HFFc6 (cell line): Measurements from ENCODE around the gene ZNF445. TPM values are rescaled to one million over a fixed set of nuclear protein-coding genes. Genes with fewer than 3 reads are reported as not detected.

ENCODE experiments used
- DNase-seq: peaks from one replicate; pipeline ENCODE4 v3.0.0-alpha.2; 2018
- H3K27ac Mint-ChIP-seq: 2 replicates; pipeline ENCODE4 v1.8.0; 2020; ENCODE audit warnings: mild to moderate bottlenecking, mixed read lengths
- H3K27me3 Mint-ChIP-seq: 2 replicates; pipeline ENCODE4 v1.8.0; 2021; ENCODE audit warnings: mild to moderate bottlenecking, moderate library complexity, mixed read lengths; ENCODE audit not compliant: insufficient read depth
- H3K36me3 Mint-ChIP-seq: 2 replicates; pipeline ENCODE4 v1.8.0; 2021; ENCODE audit warnings: low read depth, mixed read lengths
- H3K4me1 Mint-ChIP-seq: 2 replicates; pipeline ENCODE4 v1.8.0; 2020; ENCODE audit warnings: low read depth, mixed read lengths
- H3K4me3 Mint-ChIP-seq: 2 replicates; pipeline ENCODE4 v1.8.0; 2020; ENCODE audit warnings: mild to moderate bottlenecking, moderate library complexity, mixed read lengths
- H3K9me3 Mint-ChIP-seq: 2 replicates; pipeline ENCODE4 v1.8.0; 2020; ENCODE audit warnings: mild to moderate bottlenecking, mixed read lengths
- total RNA-seq, 6 experiments: library from RNA; stranded (reverse); fragmentation: NEBNext Ultra II Directional; extraction: Animal tissue kit (Norgen Biotek cat#: 25700); gene quantifications; 2 replicates in 1 of 6; 3 replicates in 5 of 6; pipeline ENCODE4 v1.2.3, GENCODE V29; 2021
- TF ChIP-seq, protein P1 (sequence below): fragments of 200-600 bp; sonication (generic); IDR thresholded peaks from 2 replicates; pipeline ENCODE4 v1.5.0; 2021; ENCODE audit warnings: antibody characterized with exemption, mild to moderate bottlenecking

Gene ZNF445
- total RNA-seq, 6 experiments from 2014 or later: 11.5 to 13.0 (median 12.5) TPM

DNA sequence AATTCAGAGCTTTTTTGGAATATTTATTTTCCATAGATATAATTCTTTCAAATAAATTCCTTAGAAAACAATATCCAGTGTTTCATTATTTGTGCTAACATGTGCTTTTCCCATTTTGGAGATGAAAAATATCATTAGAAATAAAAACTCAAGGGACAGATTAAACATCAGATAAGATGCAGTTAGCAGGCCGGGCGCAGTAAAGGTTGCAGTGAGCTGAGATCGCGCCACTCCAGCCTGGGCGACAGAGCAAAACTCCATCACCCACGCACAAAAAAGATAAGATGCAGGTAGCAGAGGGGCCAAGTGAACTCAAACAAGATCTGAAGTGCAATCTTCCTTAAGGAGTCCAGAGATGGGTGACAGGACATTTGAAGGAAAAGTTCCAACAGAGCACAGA lies 48.0 kb downstream of the ZNF445 start:
- Mint-ChIP-seq H3K36me3 (no peaks in the 10 kb centered on the region), H3K27ac (no peak overlapping the region), H3K9me3 (no peaks in the 10 kb centered on the region), H3K4me3 (no peak overlapping the region), H3K4me1 (no peaks in the 10 kb centered on the region), H3K27me3 (peaks cover 10% of the 10 kb centered on the region)
- TF ChIP-seq, protein P1, sequence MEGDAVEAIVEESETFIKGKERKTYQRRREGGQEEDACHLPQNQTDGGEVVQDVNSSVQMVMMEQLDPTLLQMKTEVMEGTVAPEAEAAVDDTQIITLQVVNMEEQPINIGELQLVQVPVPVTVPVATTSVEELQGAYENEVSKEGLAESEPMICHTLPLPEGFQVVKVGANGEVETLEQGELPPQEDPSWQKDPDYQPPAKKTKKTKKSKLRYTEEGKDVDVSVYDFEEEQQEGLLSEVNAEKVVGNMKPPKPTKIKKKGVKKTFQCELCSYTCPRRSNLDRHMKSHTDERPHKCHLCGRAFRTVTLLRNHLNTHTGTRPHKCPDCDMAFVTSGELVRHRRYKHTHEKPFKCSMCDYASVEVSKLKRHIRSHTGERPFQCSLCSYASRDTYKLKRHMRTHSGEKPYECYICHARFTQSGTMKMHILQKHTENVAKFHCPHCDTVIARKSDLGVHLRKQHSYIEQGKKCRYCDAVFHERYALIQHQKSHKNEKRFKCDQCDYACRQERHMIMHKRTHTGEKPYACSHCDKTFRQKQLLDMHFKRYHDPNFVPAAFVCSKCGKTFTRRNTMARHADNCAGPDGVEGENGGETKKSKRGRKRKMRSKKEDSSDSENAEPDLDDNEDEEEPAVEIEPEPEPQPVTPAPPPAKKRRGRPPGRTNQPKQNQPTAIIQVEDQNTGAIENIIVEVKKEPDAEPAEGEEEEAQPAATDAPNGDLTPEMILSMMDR: no peak
- no peak for DNase-seq

- TF ChIP-seq, protein P1: no peak
- Mint-ChIP-seq H3K27ac (no peak overlapping the region), H3K4me1 (no peaks in the 10 kb centered on the region), H3K36me3 (no peaks in the 10 kb centered on the region), H3K27me3 (peaks cover 13% of the 10 kb centered on the region), H3K4me3 (no peak overlapping the region), H3K9me3 (no peaks in the 10 kb centered on the region)
- DNase-seq: no peak
Measured at GRCh38 chr3:44428910-44429309, 48.6 kb downstream of the ZNF445 start.

DNA sequence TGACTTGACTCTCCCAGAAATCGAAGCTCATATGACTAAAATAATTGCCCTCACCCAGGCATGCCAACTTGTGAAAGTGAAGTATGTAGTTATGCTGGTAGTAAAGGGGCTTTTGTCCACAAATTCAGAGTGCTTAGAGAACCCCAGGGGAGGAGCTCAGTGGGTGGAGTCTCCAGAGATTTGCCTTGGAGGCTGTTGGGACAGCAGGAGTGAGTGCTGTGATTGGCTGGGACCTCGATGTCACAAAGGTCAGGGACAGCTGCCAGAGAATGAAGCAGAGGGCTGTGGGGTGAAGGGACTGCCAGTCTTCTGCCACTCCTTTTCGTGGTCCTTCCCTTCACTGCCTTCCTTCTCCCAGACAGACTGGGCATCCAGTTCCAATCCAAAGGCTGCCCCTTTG lies 49.8 kb downstream of the ZNF445 start:
- Mint-ChIP-seq H3K9me3 (no peaks in the 10 kb centered on the region), H3K27ac (no peak overlapping the region), H3K4me3 (no peak overlapping the region), H3K36me3 (no peaks in the 10 kb centered on the region), H3K4me1 (no peaks in the 10 kb centered on the region), H3K27me3 (peaks cover 14% of the 10 kb centered on the region)
- no peak for DNase-seq
- TF ChIP-seq, protein P1: no peak

DNA sequence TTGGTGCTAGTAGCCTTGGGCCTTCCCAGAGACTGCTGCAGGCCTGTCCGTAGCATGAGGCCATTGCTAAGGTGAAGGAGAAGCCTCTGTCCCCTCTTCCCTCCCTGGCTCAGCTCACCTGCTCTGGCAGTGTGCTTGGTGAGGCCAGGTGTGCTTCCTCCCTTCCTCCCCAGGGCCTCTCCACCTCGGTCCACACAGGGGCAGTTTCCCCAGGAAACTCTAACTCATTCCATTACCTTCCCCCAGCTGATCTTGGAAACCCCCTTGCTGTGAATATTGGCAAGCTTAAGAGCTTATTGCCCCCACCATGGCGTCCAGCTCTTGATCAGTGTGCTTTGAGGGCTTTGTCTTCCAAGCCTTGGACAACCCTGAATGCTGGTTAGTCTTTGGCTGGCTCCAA lies 52.7 kb downstream of the ZNF445 start:
- H3K27me3 Mint-ChIP-seq: peaks cover 18% of the 10 kb centered on the region
- no peak overlapping the region for H3K4me3 Mint-ChIP-seq
- no peaks in the 10 kb centered on the region for H3K4me1 Mint-ChIP-seq
- no peaks in the 10 kb centered on the region for H3K9me3 Mint-ChIP-seq
- no peak for DNase-seq
- TF ChIP-seq, protein P1: no peak
- H3K27ac Mint-ChIP-seq: no peak overlapping the region
- H3K36me3 Mint-ChIP-seq: no peaks in the 10 kb centered on the region

DNA sequence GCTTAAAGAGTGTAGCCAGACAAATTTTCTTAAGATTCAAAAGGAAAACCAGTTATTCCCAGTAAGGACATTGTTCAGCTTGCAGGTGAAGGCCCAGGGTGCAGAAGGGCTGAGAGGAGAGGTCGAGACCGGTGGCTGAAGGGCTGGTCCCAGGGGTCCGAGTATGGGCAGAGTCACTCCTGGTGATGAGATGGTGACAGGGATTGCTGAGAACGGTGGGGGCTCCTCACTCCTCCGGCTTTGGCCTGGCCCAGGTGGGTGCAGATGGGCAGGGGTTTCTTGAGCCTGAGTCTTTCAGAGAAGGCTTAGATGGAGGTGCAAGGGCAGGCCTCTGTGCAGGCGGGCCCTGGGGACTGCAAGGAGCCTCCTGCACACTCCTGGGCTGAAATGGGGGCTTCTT lies 56.2 kb downstream of the ZNF445 start:
- no peaks in the 10 kb centered on the region for H3K36me3 Mint-ChIP-seq
- no peak overlapping the region for H3K27ac Mint-ChIP-seq
- DNase-seq: no peak
- TF ChIP-seq, protein P1: no peak
- no peak overlapping the region for H3K4me3 Mint-ChIP-seq
- H3K9me3 Mint-ChIP-seq: no peaks in the 10 kb centered on the region
- H3K27me3 Mint-ChIP-seq: peaks cover 18% of the 10 kb centered on the region
- no peaks in the 10 kb centered on the region for H3K4me1 Mint-ChIP-seq

- H3K4me3 Mint-ChIP-seq: no peak overlapping the region
- H3K27ac Mint-ChIP-seq: no peak overlapping the region
- H3K4me1 Mint-ChIP-seq: no peaks in the 10 kb centered on the region
- no peak for DNase-seq
- no peaks in the 10 kb centered on the region for H3K9me3 Mint-ChIP-seq
- TF ChIP-seq, protein P1: no peak
- peaks cover 18% of the 10 kb centered on the region for H3K27me3 Mint-ChIP-seq
- H3K36me3 Mint-ChIP-seq: no peaks in the 10 kb centered on the region
Measured at GRCh38 chr3:44420676-44421075, 56.8 kb downstream of the ZNF445 start.
